DOHH2 (cell line): Measurements from ENCODE around the gene EPGN.

Experiments
- H3F3A ChIP-seq: fragments of 200-600 bp; sonication (generic), shearing (Covaris generic); 2 replicates; pipeline ENCODE4 v1.6.0; 2016; ENCODE audit warnings: antibody characterized with exemption, mild to moderate bottlenecking; ENCODE audit not compliant: control insufficient read depth, insufficient read depth
- H3K27ac ChIP-seq: fragments of 200-600 bp; sonication (generic); 2 replicates; pipeline ENCODE4 v1.5.1; 2014; ENCODE audit warnings: low read depth, mild to moderate bottlenecking, low read length, moderate library complexity
- H3K27me3 ChIP-seq: fragments of 200-600 bp; sonication (generic); 2 replicates; pipeline ENCODE4 v1.6.1; 2014; ENCODE audit warnings: mild to moderate bottlenecking, low read length, mixed read lengths; ENCODE audit not compliant: control insufficient read depth
- H3K36me3 ChIP-seq: fragments of 200-600 bp; sonication (generic); 2 replicates; pipeline ENCODE4 v1.6.1; 2014; ENCODE audit warnings: mild to moderate bottlenecking, low read length, moderate library complexity, mixed read lengths; ENCODE audit not compliant: control insufficient read depth
- H3K4me1 ChIP-seq: fragments of 200-600 bp; sonication (generic); 2 replicates; pipeline ENCODE4 v1.6.1; 2014; ENCODE audit warnings: mild to moderate bottlenecking, low read length, mixed read lengths; ENCODE audit not compliant: control insufficient read depth
- H3K4me2 ChIP-seq: fragments of 200-600 bp; sonication (generic); 2 replicates; pipeline ENCODE4 v1.6.0; 2014; ENCODE audit warnings: mild to moderate bottlenecking, low read length, moderate library complexity
- H3K4me3 ChIP-seq: fragments of 200-600 bp; sonication (generic); 2 replicates; pipeline ENCODE4 v1.5.1; 2014; ENCODE audit warnings: mild to moderate bottlenecking, low read length, mixed read lengths
- H3K79me2 ChIP-seq: fragments of 200-600 bp; sonication (generic); 2 replicates; pipeline ENCODE4 v1.6.1; 2014; ENCODE audit warnings: mild to moderate bottlenecking, low read length, mixed read lengths; ENCODE audit not compliant: control insufficient read depth
- H3K9me2 ChIP-seq: fragments of 200-600 bp; sonication (generic); replicated peaks from 2 replicates; pipeline ENCODE4 v1.6.1; 2014; ENCODE audit warnings: mild to moderate bottlenecking, low read length, mixed read lengths; ENCODE audit not compliant: control insufficient read depth
- H3K9me3 ChIP-seq: fragments of 200-600 bp; sonication (generic); 2 replicates; pipeline ENCODE4 v1.6.1; 2014; ENCODE audit warnings: antibody characterized with exemption, low read length, mixed read lengths; ENCODE audit not compliant: control insufficient read depth, insufficient read depth
- H4K20me1 ChIP-seq: fragments of 200-600 bp; sonication (generic); 2 replicates; pipeline ENCODE4 v1.6.0; 2014; ENCODE audit warnings: low read depth, mild to moderate bottlenecking, antibody characterized with exemption, low read length, moderate library complexity; ENCODE audit not compliant: control insufficient read depth, insufficient read depth
- EZH2phosphoT487 ChIP-seq: fragments of 200-600 bp; sonication (generic); IDR thresholded peaks from 2 replicates; pipeline ENCODE4 v1.6.1; 2017; ENCODE audit warnings: borderline replicate concordance, mild to moderate bottlenecking, antibody characterized with exemption, low read length, moderate library complexity, mixed read lengths
- TF ChIP-seq, protein P1 (sequence below): fragments of 200-600 bp; sonication (generic); IDR thresholded peaks from one replicate; pipeline ENCODE4 v1.5.1; 2014; ENCODE audit warnings: antibody characterized with exemption, mild to moderate bottlenecking, low read depth, low read length; ENCODE audit not compliant: poor library complexity, severe bottlenecking

Gene EPGN

DNA sequence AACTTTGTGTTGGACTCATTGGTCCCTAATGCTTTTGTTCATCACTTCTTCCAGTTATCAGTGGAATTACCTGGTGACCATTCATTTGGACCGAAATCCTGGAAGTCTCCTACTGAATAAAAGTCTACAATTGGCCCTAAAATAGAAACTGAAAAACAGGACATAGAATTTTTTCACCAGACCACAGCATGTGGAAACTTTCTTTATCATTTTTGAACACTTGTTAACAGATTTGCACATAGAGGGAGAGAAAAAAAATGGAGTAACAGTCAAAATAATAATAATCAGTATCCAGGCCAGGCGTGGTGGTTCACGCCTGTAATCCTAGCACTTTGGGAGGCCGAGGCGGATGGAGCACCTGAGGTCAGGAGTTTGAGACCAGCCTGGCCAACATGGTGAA is 7.1 kb downstream of the EPGN start:
- Histone ChIP-seq H3K79me2 (no peaks in the 10 kb centered on the region), H3K36me3 (no peaks in the 10 kb centered on the region), H3K4me3 (no peak overlapping the region), H3K9me3 (no peaks in the 10 kb centered on the region), H3K4me1 (no peaks in the 10 kb centered on the region), H3K9me2 (no peaks in the 10 kb centered on the region), H3K27me3 (peaks cover 7% of the 10 kb centered on the region; the same call in 1 of the 2 replicates), H3K27ac (no peak overlapping the region), H3K4me2 (no peak overlapping the region), H3F3A (no peaks in the 10 kb centered on the region), H4K20me1 (no peaks in the 10 kb centered on the region)
- TF ChIP-seq, protein P1, sequence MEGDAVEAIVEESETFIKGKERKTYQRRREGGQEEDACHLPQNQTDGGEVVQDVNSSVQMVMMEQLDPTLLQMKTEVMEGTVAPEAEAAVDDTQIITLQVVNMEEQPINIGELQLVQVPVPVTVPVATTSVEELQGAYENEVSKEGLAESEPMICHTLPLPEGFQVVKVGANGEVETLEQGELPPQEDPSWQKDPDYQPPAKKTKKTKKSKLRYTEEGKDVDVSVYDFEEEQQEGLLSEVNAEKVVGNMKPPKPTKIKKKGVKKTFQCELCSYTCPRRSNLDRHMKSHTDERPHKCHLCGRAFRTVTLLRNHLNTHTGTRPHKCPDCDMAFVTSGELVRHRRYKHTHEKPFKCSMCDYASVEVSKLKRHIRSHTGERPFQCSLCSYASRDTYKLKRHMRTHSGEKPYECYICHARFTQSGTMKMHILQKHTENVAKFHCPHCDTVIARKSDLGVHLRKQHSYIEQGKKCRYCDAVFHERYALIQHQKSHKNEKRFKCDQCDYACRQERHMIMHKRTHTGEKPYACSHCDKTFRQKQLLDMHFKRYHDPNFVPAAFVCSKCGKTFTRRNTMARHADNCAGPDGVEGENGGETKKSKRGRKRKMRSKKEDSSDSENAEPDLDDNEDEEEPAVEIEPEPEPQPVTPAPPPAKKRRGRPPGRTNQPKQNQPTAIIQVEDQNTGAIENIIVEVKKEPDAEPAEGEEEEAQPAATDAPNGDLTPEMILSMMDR = no peak
- TF ChIP-seq EZH2phosphoT487 = no peak

DNA sequence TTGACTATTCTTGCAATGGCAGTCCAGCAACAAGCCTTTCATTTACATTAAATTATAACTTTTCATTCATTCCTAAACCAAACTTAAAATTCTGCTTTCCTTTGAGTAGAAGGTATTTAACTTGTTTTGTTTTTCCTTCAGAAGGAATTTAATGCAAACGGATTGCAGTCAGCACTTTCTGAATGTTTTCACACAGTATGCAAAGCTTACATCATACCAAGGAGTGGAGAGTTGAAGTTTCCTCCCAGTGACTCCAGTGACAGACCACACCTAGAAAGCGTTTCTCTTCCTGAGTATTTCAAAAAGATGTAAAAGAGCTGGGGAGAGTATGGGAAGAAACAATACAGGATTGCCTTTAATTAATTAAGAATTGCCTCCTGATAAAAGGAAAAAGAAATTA is 8.1 kb downstream of the EPGN start:
- no peak overlapping the region for H3K4me2 ChIP-seq
- no peak for TF ChIP-seq EZH2phosphoT487
- TF ChIP-seq, protein P1 = no peak
- no peaks in the 10 kb centered on the region for H3K79me2 ChIP-seq
- no peaks in the 10 kb centered on the region for H3K36me3 ChIP-seq
- H3K9me2 ChIP-seq = no peaks in the 10 kb centered on the region
- no peaks in the 10 kb centered on the region for H3K4me1 ChIP-seq
- no peak overlapping the region for H3K27ac ChIP-seq
- no peaks in the 10 kb centered on the region for H3F3A ChIP-seq
- H4K20me1 ChIP-seq = no peaks in the 10 kb centered on the region
- no peaks in the 10 kb centered on the region for H3K9me3 ChIP-seq
- H3K27me3 ChIP-seq = peaks cover 7% of the 10 kb centered on the region
- H3K4me3 ChIP-seq = no peak overlapping the region

DNA sequence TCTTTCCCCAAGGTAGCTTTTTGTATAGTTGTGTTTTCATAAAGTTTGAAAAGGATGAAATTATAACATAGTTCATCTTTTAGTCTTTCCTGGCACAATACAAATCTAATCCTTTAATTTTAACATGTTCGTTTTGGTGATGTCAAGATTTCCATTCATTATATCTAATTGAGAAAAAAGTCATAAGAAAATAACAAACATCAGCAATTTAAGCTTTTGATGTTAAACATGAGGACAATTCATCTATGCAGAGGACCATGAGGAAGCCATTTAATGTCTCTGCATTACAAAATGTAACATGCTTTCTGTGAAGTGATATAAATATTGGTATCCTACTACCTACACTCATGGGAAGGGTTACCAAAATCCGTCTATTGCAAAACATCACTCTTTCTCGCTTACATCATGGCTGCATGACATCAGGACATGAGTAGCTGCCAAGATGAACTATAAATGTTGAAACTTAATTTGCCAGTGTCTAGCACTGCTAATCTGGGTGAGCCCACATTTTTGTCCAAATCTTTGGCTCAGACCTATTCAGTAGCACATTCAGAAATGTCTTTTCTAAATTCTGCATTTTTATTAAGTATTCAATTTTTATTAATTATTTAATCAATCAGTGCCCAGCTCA is 9.5 kb downstream of the EPGN start:
- no peaks in the 10 kb centered on the region for H3K9me2 ChIP-seq
- no peaks in the 10 kb centered on the region for H3F3A ChIP-seq
- H3K4me1 ChIP-seq = no peaks in the 10 kb centered on the region
- no peaks in the 10 kb centered on the region for H4K20me1 ChIP-seq
- no peaks in the 10 kb centered on the region for H3K9me3 ChIP-seq
- H3K27me3 ChIP-seq = peaks cover 12% of the 10 kb centered on the region
- no peak overlapping the region for H3K4me3 ChIP-seq
- no peak overlapping the region for H3K4me2 ChIP-seq
- no peak overlapping the region for H3K27ac ChIP-seq
- TF ChIP-seq, protein P1 = no peak
- TF ChIP-seq EZH2phosphoT487 = no peak
- H3K79me2 ChIP-seq = no peaks in the 10 kb centered on the region
- no peaks in the 10 kb centered on the region for H3K36me3 ChIP-seq

DNA sequence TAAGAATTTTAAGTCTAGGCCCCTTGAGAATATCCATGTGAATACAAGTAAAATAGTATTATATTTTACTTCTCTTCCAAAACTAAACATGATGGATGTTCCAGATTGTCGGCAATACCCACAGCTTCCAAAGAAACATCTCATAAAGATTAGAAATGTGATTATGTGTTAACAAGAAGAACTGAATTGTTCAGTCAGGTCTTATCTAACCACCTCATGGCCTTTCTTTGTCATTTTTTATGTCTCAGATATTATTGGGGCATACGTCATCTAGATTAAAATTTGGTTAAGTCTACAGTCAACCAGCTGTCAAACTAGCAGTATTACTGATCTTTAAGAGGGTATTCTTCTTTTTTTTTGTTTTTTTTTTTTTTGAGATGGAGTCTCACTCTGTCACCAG is 10.0 kb downstream of the EPGN start:
- Histone ChIP-seq H3K36me3 (no peaks in the 10 kb centered on the region), H3K9me3 (no peaks in the 10 kb centered on the region), H4K20me1 (no peaks in the 10 kb centered on the region), H3K79me2 (no peaks in the 10 kb centered on the region), H3K9me2 (no peaks in the 10 kb centered on the region), H3F3A (no peaks in the 10 kb centered on the region), H3K4me3 (no peak overlapping the region), H3K4me1 (no peaks in the 10 kb centered on the region), H3K27ac (no peak overlapping the region), H3K27me3 (peaks cover 17% of the 10 kb centered on the region), H3K4me2 (no peak overlapping the region)
- TF ChIP-seq, protein P1 = no peak
- no peak for TF ChIP-seq EZH2phosphoT487
